Epithelial cell of proximal tubule (primary cell): ENCODE results near the gene MPP3. TPM values are rescaled to one million over a fixed set of nuclear protein-coding genes. Genes with fewer than 3 reads are reported as not detected.
"Not testable (repeated sequence)": the region's sequence is repeated elsewhere in the genome, so short reads cannot be mapped to it uniquely, and the experiment has no call there.

ENCODE experiments used
- DNase-seq: peaks from one replicate; pipeline ENCODE4 v3.0.0-alpha.2; 2011; ENCODE audit warnings: low read depth
- H3K4me3 ChIP-seq: 2 replicates; pipeline ENCODE4 v1.5.1; 2011; ENCODE audit warnings: low read depth, mild to moderate bottlenecking, low read length
- total RNA-seq: library from RNA; depleted of rRNA; stranded (reverse); fragments of >200 nt; gene quantifications from 2 replicates; pipeline ENCODE4 v1.2.3, GENCODE V29; 2015
- TF ChIP-seq, protein P1 (sequence below): conservative IDR thresholded peaks from 2 replicates; pipeline ENCODE4 v1.5.1; 2012; ENCODE audit warnings: low read depth, mild to moderate bottlenecking, low read length

The MPP3 gene
- total RNA-seq, 1 donor from 2014 or later, result 10.8 TPM

DNA sequence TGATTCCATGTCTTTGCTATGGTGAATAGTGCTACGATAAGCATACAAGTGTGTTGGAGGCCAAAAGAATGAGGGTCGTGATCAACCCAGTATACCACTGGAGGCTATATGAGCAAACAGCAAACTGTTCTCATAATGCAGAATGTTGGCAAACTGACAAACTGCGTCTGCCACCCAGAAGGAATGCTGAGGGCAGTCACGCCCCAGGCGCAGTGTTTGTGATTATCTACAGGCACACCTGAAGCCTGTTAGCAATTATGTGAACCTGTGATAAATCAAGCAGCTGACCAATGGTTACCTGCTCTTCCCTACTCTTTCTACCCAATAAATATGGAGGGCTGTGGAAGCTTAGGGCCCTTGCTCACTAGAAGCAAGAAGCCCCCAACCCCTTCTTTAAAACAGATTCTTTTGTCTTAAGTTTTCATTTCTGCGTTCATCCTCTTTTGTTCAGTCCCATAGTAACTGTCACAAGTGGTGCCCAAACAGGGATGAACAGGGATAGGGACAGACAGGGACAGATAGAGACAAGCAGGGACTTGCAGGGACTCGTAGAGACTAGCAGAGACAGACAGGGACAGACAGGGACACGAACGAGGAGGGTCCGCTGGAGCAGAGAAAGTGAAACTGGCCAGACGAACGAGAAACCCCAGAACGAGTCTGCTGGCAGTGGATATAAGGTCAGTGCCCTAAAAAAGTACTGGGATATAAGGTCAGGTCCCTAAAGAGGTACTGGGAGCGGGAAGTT is 39.2 kb upstream of the MPP3 start:
- no peak overlapping the region for H3K4me3 ChIP-seq
- TF ChIP-seq, protein P1, sequence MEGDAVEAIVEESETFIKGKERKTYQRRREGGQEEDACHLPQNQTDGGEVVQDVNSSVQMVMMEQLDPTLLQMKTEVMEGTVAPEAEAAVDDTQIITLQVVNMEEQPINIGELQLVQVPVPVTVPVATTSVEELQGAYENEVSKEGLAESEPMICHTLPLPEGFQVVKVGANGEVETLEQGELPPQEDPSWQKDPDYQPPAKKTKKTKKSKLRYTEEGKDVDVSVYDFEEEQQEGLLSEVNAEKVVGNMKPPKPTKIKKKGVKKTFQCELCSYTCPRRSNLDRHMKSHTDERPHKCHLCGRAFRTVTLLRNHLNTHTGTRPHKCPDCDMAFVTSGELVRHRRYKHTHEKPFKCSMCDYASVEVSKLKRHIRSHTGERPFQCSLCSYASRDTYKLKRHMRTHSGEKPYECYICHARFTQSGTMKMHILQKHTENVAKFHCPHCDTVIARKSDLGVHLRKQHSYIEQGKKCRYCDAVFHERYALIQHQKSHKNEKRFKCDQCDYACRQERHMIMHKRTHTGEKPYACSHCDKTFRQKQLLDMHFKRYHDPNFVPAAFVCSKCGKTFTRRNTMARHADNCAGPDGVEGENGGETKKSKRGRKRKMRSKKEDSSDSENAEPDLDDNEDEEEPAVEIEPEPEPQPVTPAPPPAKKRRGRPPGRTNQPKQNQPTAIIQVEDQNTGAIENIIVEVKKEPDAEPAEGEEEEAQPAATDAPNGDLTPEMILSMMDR, result no peak
- DNase-seq, result no peak

DNA sequence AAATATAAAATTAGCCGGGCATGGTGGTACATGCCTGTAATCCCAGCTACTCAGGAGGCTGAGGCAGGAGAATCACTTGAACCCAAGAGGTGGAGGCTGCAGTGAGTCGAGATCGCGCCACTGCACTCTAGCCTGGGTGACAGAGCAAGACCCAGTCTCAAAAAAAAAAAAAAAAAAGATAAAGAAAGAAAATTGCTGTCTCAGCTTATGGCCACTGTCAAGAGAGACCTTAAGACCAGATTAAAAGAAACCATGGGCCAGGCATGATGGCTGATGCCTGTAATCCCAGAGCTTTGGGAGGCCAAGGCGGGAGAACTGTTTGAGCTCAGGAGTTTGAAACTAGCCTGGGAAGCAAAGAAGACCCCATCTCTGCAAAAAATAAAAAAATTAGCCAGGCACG is 36.1 kb upstream of the MPP3 start:
- not testable (repeated sequence) for DNase-seq, H3K4me3 ChIP-seq

DNA sequence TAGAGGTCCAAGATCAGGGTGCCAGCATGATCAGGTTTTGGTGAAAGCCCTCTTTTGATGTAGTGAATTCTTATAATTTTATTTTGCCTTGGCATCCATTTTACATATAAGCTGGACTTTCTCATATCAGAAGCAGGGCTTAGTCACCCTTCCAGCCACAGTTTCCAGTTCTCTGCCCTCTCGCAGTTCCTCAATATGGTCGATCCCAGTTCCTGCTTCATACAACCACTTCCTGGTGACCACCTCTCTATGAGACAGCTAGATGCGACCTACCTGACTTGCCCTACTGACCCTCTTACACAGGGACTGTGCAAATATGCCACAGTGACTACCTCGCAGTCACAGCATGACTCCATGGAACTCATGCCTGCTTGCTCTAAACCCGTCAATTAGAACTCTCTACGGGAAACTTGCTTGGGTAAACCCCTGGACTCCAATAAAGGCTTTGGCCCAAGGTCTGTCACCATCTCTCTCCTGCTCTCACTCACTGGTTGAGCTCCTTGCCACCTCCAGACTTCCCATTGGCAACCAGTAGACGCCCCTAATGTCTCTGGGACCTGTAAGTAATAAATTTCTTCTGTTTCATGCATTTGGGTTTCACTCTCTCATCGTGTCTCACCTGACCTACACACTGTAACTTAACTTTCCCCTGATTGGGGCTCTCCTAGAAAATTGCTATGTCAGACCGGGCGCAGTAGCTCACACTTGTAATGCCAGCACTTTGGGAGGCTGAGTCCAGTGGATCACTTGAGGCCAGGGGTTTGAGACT is 35.5 kb upstream of the MPP3 start:
- no peak overlapping the region for H3K4me3 ChIP-seq
- TF ChIP-seq, protein P1, result no peak
- DNase-seq, result no peak

- no peak for DNase-seq
- H3K4me3 ChIP-seq, result no peak overlapping the region
- TF ChIP-seq, protein P1, result no peak
Observed at GRCh38 chr17:43864161-43864984, 31.4 kb upstream of the MPP3 start.

DNA sequence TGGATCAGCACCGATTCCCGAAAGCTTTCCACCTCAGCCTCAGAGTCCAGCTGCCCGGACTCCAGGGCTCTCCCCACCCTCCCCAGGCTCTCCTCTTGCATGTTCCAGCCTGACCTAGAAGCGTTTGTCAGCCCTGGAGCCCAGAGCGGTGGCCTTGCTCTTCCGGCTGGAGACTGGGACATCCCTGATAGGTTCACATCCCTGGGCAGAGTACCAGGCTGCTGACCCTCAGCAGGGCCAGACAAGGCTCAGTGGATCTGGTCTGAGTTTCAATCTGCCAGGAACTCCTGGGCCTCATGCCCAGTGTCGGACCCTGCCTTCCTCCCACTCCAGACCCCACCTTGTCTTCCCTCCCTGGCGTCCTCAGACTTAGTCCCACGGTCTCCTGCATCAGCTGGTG is 29.0 kb upstream of the MPP3 start:
- no peak overlapping the region for H3K4me3 ChIP-seq
- TF ChIP-seq, protein P1, result no peak
- DNase-seq, result no peak

GRCh38 chr17:43860927-43861622 is 28.1 kb upstream of the MPP3 start:
- no peak overlapping the region for H3K4me3 ChIP-seq
- no peak for DNase-seq
- TF ChIP-seq, protein P1, result no peak
